GM21367 (cell line): Measurements from ENCODE around the gene PDE1A.
A peak's percentile ranks its signal among the peaks of the same experiment; 100 is the strongest.
"Not testable (repeated sequence)": the region's sequence is repeated elsewhere in the genome, so short reads cannot be mapped to it uniquely, and the experiment has no call there.

Source experiments
- ATAC-seq: cut with Tn5 transposase; IDR thresholded peaks from one replicate; pipeline ENCODE4 v1.9.1; 2021; ENCODE audit not compliant: unreplicated experiment

The PDE1A gene

GRCh38 chr2:182281276-182281675 is 145.6 kb downstream of the PDE1A start:
- no peak for ATAC-seq

DNA sequence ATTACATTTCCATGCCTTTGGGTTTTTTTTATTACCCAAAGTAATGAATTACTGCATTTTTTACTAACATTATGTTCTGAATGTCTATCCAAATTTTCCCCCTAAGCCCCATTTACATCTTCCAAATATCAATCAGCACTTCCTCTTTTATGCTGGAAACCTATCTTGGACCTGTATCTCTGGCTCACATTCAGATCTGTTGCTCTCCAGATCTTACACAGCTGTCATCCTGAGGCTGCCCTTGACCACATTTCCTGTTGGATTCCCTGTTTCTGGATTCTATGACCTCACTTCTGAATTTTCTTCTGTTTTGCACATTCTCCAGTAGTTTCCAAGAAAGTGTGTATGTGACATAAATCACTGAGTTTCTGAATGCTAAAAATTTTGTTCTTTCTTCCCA is 146.7 kb downstream of the PDE1A start:
- no peak for ATAC-seq

GRCh38 chr2:182276662-182277061 is 150.2 kb downstream of the PDE1A start:
- ATAC-seq: not testable (repeated sequence)

- no peak for ATAC-seq
Observed at GRCh38 chr2:182267971-182268370, 158.9 kb downstream of the PDE1A start.

DNA sequence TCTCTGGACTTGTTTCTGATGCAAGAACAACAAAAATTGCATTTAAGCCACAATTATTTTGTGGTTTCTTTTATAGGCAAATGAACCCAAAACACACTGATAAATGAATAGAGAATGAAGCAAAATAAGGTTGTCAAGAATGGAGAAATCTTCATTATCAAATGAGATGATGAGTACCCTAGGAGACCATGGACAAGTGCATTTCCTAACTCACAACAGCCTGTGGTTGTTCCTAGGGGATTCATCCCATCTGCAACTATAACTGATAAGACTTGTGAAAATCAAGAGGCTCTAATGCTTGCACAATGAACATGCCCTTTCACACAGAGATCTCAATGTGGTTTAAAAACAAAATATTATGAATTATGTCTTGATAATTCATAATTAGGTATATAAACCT is 159.9 kb downstream of the PDE1A start:
- no peak for ATAC-seq

GRCh38 chr2:182265718-182266117 is 161.1 kb downstream of the PDE1A start:
- ATAC-seq: no peak

DNA sequence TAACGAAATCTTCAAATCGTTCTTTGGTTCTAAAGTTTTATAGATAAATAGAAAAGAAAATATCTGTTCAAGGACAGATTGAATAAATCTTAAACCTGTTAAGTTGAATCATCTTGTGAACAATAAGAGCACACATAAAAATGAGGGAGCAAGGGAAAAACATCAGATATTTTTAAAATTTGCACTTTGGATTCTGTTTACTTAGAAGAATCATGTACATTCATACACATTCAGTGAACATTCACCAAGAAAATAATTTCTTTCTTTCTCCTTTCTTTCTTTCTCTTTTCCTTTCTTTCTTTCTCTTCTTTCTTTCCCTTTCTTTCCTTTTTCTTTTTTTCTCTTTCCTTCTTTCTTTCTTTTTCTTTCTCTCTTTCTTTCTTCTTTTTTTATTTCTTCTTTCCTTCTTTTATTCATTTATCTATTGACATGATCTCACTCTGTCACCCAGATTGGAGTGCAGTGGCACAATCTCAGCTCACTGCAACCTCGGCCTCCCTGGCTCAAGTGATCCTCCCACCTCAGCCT is 164.9 kb downstream of the PDE1A start:
- ATAC-seq: no peak

DNA sequence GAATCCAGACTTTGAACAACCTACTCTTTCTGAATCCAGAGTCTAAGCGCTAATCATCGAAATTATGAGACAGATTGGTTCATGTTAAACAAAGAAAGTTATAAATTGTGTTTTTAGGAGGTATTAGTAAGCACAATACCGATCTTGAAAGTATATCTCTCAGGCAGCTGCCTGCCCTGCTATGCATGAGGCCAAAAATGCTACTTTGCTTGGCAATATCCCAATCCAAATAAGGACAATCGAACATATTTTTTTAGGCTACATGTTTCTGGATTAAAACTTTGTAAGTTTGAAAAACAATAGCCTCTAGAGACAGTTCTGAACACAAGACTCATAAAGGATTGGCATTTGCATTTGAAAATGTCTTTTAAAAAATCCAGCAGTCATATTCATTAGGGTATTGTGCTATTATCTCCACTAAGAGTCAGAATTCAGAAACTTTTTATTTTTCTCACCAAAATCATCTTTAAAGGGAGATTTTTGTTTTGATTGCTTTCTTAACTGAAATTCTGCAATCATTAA is 167.1 kb downstream of the PDE1A start:
- no peak for ATAC-seq

GRCh38 chr2:182252534-182252933 is 174.3 kb downstream of the PDE1A start:
- no peak for ATAC-seq

DNA sequence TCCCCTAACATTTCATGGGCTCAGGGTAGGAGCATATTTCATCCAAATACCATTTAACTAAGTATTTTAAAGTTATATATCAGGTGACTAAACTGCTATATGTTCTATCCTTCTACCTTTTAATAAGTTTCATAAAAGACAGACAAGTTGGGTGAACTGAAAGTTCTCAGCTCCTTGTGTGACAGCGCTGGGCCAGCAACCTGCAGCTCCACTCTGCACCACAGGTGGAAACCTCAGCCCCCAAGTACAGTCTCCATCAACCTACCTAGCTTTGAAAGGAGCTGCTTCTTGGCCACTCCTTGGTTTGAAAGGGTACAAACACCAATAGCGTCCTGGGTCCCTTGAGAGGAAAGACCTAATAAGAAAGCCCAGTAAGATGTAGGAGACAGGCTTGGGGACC is 177.9 kb downstream of the PDE1A start:
- no peak for ATAC-seq

DNA sequence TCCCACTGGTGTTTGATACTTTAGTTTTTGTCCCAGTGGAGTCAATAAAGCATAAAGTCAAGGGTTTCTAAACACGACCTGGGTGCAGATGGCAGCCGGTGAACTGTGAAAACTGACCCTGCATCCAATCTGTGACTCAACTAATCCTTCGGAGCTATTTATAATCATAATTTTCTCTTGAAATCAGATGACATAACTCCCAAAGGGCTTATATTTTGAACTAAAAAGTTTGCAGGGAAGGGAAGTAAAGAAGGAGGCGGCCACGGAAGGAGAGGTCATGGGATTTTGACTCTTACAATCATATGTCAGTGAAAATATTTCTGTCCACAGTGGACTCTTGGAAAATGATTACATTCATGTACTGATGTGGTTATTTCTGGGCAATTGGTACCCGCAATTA is 178.5 kb downstream of the PDE1A start:
- no peak for ATAC-seq

DNA sequence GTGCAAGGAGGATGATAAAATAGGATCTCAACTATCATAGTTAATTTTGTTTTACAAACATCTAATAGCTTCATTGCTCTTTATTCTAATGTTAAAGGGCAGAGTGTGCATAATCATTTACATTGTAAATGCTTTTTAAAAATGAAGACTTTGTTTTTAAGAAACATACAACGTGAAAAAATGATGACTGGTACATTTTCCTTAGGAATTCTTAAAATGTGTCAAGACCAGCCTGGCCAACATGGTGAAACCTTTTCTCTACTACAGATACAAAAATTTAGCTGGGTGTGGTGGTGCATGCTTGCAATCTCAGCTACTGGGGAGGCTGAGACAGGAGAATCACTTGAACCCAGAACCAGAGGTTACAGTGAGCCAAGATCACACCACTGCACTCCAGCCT is 179.0 kb downstream of the PDE1A start:
- ATAC-seq: no peak

- ATAC-seq: no peak
Observed at GRCh38 chr2:182245963-182246362, 180.9 kb downstream of the PDE1A start.

GRCh38 chr2:182242609-182243008 is 184.2 kb downstream of the PDE1A start:
- ATAC-seq: no peak

DNA sequence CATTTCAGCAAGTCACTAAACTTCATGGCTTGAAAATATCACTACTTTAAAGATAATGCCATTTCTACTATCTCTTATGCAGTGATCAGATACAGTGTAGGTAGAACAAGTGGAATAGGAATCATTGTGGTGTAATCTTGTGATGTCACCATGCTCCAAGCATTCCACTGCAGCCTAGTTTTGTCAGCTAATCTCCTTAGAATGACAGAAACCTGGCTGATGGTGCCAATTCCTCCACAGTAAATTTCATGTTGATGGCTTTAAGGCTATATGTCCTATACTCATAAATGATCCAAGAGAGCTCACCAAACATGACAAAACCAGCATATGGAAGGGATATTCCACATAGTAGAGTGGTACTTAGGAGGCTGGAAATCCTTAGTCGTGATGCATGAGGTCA is 184.9 kb downstream of the PDE1A start:
- ATAC-seq: no peak

DNA sequence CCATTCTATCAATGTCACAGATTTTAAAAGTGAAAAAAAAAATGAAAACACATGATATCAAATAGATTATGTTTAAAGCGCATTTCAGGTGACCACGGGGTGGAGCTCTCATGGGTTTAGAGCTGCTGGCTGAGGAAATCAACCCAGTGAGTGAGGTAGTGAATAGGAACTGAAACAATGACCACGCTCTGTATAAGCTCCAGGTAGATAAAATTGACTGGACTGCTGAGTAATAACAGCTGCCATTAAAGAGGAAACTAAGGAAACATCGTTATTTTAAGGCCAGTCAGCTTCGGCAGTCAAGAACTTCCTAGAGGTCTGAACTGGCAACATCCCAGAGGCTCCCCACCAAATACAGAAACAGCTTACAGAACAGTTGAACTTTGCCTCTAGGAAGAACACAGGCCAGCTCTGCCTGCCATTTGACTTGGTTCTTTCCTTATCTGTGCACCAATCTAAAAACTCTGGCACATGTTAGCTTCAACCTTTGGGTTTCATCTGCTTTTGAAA is 185.9 kb downstream of the PDE1A start:
- ATAC-seq: peak; percentile 100

- ATAC-seq: no peak
Observed at GRCh38 chr2:182230561-182230960, 196.3 kb downstream of the PDE1A start.

- ATAC-seq: no peak
Observed at GRCh38 chr2:182229297-182229696, 197.5 kb downstream of the PDE1A start.

DNA sequence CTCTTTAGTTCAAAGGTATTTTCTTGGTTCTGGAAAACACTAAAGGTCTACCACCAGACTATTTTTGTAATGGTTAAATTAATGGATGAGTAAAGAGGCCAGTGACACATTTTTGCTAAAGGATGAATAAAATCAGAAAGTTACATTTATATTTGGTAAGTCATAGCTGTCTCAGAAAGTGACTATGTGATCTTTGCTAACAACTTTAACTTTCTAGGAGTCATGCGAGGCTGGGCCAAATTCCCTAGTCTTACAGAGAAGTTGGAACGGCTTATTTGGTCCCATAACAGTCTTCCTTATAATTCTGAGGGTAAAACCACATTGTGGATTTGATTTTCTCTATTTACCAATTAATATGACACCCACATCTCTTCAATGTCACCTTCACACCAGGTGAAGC is 198.1 kb downstream of the PDE1A start:
- ATAC-seq: no peak

DNA sequence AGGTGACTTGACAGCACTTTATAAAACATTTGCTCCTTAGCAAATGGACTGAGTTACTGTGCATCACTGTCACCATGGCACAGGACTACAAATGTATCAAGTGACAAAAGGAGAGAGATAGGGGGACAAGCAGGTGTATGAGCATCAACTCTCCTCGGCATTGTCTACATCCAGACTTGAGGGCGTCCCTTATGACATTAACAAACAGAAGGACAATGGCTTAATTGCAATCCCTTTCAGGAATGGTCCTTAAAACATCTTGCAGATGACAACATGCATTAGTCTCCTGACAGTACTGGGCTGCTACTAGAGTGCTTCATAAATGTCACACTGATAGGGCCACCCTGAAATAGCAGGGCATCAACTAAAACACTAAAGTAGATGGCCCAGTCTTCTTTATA is 198.8 kb downstream of the PDE1A start:
- no peak for ATAC-seq

DNA sequence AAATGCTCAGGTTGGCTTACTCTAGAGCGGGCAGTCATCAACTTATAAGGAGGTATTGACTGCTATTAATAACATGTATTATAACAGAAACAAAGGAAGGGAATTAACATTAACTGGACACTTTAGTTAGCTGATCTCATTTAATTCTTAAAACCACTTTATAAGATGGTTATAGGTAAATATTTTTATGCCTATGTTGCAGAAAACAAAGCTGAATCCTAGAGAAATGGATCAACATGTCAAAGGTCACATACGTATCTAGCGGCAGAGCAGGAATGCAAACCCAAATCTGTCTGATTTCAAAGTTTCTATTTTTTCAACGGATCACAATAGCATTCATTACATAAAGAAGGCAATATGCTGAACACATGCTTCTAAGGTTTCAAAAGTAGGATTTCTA is 200.0 kb downstream of the PDE1A start:
- no peak for ATAC-seq

DNA sequence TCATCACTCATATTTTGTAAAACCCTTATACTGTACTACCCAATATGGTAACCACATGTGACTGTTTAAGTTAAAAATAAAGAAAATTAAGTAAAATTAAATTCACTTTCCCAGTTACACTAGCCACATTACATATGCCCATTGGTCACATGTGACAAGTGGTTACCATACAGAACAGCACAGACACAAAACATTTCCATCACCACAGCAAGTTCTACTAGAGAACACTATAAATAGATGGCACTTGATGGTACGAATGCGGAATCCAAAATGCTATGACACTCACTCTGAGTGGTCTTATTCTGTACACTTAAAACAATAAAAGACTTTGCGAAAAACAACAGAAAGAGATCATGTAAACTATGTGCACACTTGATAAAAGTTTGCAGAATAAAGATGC is 202.2 kb downstream of the PDE1A start:
- no peak for ATAC-seq

GRCh38 chr2:182220998-182221397 is 205.8 kb downstream of the PDE1A start:
- no peak for ATAC-seq
